Cortex of kidney (tissue), 1 donor: ENCODE measurements around the gene CLEC18C.
"Not testable (repeated sequence)": the region's sequence is repeated elsewhere in the genome, so short reads cannot be mapped to it uniquely, and the experiment has no call there.

Experiments used
- DNase-seq: peaks from one replicate; lab custom pipeline; 2025; lab: John Stamatoyannopoulos, UW

CLEC18C gene

GRCh38 chr16:70159355-70160348 is 13.9 kb upstream of the CLEC18C start:
- no peak for DNase-seq

- no peak for DNase-seq
Observed at GRCh38 chr16:70160388-70160787, 13.2 kb upstream of the CLEC18C start.

GRCh38 chr16:70160821-70161220 is 12.8 kb upstream of the CLEC18C start:
- DNase-seq, result no peak

- no peak for DNase-seq
Observed at GRCh38 chr16:70161350-70161749, 12.2 kb upstream of the CLEC18C start.

- DNase-seq, result no peak
Observed at GRCh38 chr16:70162041-70162451, 11.5 kb upstream of the CLEC18C start.

GRCh38 chr16:70163596-70163995 is 10.0 kb upstream of the CLEC18C start:
- no peak for DNase-seq

GRCh38 chr16:70166688-70167087 is 6.9 kb upstream of the CLEC18C start:
- DNase-seq, result not testable (repeated sequence)

GRCh38 chr16:70173916-70174315 is 329 bp downstream of the CLEC18C start:
- DNase-seq, result not testable (repeated sequence)

- not testable (repeated sequence) for DNase-seq
Observed at GRCh38 chr16:70174387-70174932, 873 bp downstream of the CLEC18C start.

- DNase-seq, result not testable (repeated sequence)
Observed at GRCh38 chr16:70187858-70188607, 14.4 kb downstream of the CLEC18C start.

- DNase-seq, result not testable (repeated sequence)
Observed at GRCh38 chr16:70188608-70188915, 15.0 kb downstream of the CLEC18C start.

GRCh38 chr16:70190574-70190973 is 17.0 kb downstream of the CLEC18C start:
- not testable (repeated sequence) for DNase-seq

- not testable (repeated sequence) for DNase-seq
Observed at GRCh38 chr16:70196683-70197300, 23.2 kb downstream of the CLEC18C start.

GRCh38 chr16:70197611-70198010 is 24.0 kb downstream of the CLEC18C start:
- DNase-seq, result not testable (repeated sequence)

GRCh38 chr16:70198230-70198629 is 24.6 kb downstream of the CLEC18C start:
- DNase-seq, result not testable (repeated sequence)

- not testable (repeated sequence) for DNase-seq
Observed at GRCh38 chr16:70198666-70199065, 25.1 kb downstream of the CLEC18C start.

GRCh38 chr16:70199170-70199569 is 25.6 kb downstream of the CLEC18C start:
- not testable (repeated sequence) for DNase-seq

GRCh38 chr16:70200063-70200462 is 26.5 kb downstream of the CLEC18C start:
- DNase-seq, result not testable (repeated sequence)

- DNase-seq, result not testable (repeated sequence)
Observed at GRCh38 chr16:70203508-70203907, 29.9 kb downstream of the CLEC18C start.

- DNase-seq, result not testable (repeated sequence)
Observed at GRCh38 chr16:70204010-70204409, 30.4 kb downstream of the CLEC18C start.

- not testable (repeated sequence) for DNase-seq
Observed at GRCh38 chr16:70204668-70205405, 31.2 kb downstream of the CLEC18C start.
